GM19372 (cell line): ENCODE measurements around the gene RFX4.
A peak's percentile ranks its signal among the peaks of the same experiment; 100 is the strongest.

Experiments used
- ATAC-seq: cut with Tn5 transposase; IDR thresholded peaks from one replicate; pipeline ENCODE4 v1.9.1; 2021; ENCODE audit warnings: mild to moderate bottlenecking, low read depth, moderate library complexity; ENCODE audit not compliant: unreplicated experiment

Gene RFX4

DNA sequence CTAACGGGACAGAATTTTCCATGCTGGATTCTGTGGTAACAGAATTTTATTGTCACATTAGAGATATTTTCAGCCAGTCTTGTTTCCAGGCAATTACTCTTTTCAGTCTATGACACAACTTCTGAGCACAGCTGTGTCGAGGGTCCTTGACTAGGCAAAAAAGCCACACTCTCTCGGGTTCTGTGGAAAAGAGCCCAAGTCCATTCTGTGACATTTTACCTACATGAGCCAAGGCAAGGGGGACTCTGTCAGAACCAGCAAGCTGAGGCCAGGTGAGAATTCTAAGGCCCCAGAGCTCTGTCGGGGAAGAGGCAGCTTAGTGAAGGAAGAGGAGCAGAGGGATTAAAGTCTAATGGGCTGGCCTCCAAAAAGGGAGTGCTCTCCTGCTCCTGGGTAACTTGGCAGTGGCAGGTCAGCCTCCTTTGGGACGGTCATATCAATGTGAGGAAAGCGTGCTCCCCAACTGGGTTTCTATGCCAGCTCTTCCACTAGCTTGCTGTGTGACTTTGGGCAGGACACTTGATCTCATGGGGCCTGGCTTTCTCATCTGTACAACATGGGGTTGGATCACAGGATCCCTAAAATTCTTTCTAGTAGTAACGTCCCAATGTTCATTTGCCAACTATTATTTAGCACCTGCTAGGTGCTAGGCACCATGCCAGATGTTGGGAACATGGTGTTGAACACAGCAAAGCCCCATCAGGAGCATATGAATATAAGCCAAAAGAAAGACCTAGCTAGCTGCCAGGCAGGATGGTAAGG is 175.7 kb downstream of the RFX4 start:
- no peak for ATAC-seq

DNA sequence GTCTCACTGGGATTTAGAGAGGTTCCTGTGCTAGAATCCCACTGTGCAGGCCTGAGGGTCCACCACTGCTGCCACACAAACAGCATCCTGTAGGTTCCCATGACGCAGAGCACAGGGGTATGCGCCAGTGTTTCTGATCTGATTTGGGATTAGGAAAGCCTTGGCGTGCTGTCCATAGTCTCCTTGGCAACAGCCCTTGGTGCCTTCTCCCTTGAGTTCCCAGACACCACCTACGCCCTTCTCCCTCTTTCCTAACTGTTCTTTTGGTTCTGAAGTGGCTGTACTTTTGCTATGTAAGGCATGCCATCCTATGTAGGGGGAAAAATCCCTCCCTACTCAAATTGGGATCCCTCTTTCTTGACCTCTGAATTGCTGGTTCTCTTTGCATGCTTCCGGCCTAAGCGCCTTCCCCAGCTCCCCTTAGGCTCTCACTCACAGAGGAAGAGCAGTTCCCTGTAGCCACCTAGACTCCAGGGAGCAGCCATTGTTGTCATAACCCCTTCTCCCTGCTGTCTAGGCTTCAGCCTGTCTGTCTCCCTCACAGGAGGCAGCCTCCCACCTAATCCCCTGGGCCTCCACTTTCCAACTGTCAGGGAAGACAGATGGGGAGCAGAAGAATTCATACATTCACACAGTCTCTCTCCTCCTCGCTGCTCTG is 176.9 kb downstream of the RFX4 start:
- ATAC-seq = peak; percentile 25

DNA sequence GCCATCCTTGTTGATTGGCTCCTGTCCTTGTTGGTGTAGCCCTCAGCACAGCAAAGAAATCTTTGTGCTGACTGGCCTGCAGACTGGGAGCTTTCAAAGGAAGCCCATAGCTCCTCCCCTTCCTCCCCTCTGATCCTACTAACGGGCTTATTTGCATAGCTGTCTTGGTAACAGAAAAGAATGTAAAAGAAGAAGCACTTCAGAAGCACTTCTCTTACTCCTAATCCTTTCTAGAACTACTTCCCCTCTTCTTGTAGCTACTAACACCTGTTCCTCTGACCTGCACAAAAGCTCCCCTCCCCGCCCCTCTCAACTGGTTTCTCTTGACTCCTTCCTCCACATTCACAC is 177.4 kb downstream of the RFX4 start:
- ATAC-seq = peak; percentile 97

- ATAC-seq = no peak
Observed at GRCh38 chr12:106764220-106764619, 181.4 kb downstream of the RFX4 start.

DNA sequence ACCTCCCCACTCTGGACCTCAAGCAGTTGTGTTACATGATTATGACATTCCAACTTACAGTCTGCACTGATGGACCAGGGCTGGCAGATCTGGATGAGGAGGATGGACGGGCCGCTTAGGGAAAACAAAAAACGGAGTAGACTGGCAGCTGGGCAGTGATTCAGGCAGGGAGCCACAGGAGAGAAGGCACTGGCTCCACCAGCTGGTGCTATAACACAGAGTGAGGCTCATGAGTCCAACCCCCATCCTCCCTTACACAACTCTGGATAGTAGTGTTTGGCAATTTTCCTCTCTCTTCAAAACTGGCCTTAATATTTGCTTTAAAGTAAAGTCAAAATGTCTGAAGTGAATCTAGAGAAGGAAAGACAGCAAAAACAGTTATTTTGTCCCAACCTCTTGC is 181.9 kb downstream of the RFX4 start:
- ATAC-seq = no peak

- ATAC-seq = no peak
Observed at GRCh38 chr12:106766393-106766826, 183.6 kb downstream of the RFX4 start.

GRCh38 chr12:106767206-106767605 is 184.4 kb downstream of the RFX4 start:
- ATAC-seq = no peak

GRCh38 chr12:106767954-106768822 is 185.4 kb downstream of the RFX4 start:
- ATAC-seq = no peak

- ATAC-seq = no peak
Observed at GRCh38 chr12:106769078-106769477, 186.3 kb downstream of the RFX4 start.

DNA sequence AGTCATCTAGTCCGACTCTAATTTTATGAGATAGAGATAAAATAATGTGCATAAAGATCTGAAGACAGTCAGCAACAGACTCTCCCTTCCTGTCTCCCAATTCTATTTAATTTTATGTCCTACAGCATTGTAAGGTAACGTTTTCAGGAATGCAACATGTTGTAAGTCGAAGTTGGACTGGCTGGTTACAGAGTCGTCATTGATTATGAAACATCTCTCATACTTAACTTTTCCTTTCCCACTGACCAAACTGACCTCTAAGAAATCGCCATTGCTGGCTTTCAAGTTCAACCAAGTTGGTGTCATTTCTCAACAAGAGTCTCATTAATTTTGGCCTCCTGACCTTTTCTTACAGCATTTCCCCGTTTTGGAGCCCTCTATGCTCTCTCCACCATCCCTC is 186.7 kb downstream of the RFX4 start:
- ATAC-seq = no peak

- no peak for ATAC-seq
Observed at GRCh38 chr12:106771425-106771824, 188.6 kb downstream of the RFX4 start.

DNA sequence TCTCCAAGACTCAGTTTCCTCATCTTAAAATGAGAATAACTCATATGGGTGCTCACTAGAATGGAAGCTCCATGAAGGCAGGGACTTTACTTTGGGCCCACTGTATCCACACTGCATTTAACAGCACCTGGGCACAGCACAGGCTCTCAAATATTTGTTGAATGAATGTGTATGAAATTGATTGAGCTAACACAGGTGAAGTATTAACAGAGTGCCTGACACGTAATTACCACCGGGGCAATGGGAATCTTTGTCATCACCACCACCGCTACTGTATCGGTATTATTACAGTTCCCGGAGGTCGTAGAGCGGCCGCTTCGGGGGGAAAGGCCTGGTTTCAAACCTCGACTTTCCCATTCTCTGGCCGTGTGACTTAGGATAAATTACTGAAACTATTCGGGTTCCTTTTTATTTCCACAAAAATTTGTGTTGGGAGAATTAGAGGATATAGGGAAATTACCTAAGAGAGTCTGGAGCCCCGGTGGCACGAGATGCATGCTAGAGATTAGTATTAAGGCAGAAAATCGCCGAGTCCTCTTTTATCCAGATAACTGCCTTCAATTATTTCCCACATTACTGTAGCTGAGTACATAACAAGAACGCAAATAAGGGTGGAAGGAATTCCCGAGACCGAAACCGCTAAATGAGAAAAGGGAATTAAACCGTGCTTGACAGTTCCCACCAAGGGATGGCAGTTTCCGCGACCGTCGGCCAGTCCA is 190.6 kb downstream of the RFX4 start:
- ATAC-seq = no peak

- ATAC-seq = peak; percentile 84
Observed at GRCh38 chr12:106774005-106774807, 191.4 kb downstream of the RFX4 start, which contains the start of gene RIC8B. Gene RIC8B (plus strand): TSS chr12:106774682. CDS start chr12:106774746, 64 bp downstream.

DNA sequence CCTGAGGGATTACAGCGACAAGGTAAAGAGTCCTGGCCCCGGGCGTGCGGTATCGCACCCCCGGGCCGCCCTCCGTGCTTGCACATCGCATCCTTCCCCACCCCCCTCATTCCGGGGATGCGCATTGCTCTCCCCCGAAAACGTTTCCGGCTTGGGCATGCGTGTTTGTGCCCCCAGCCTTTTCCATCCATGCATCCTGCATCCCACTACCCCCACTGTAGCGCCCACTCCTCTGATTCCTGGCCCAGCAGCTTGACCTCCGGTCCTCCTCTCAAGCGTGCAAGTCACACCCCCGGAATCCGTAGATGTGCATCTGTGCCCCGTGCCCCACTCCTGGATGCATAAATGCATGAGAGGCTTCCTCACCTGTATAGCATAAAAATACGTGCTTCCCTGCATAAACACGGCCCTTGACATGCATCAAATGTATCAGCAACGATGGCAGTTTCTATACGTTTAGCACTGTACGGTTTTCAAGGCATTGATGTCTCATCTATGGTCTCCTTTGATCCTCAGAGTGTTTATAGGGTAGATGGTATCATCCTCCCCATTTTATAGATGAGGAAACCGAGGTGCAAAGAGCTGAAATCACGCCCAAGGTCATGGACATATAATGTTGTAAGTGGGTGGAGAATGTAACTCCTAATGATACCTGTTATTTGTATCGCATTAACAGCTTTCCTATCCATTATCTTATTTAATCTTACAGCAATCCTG is 192.2 kb downstream of the RFX4 start:
- no peak for ATAC-seq

- ATAC-seq = no peak
Observed at GRCh38 chr12:106776897-106777296, 194.1 kb downstream of the RFX4 start.

GRCh38 chr12:106780010-106780631 is 197.3 kb downstream of the RFX4 start:
- no peak for ATAC-seq

GRCh38 chr12:106782619-106783018 is 199.8 kb downstream of the RFX4 start:
- ATAC-seq = no peak

DNA sequence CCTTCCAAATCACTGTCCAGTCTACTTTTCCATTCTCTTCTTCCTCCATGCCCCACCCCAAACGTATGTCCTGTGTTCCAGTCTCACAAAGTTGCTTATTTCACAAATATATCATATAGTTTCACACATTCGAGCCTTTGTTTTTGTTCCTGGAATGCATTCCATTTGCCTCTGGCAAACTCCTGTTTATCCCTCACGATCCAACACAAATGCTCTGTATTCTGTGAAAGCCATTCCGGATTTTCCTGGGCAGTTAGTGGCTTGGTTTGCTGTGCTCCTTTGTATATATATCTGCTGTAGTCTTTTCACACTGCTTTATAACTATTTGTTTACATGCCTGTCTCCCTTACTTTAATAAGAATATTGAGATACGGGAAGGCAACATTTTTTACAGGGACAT is 200.7 kb downstream of the RFX4 start:
- no peak for ATAC-seq

- no peak for ATAC-seq
Observed at GRCh38 chr12:106790020-106790419, 207.2 kb downstream of the RFX4 start.
